Loucy (cell line): Measurements from ENCODE around the gene PCSK5.

Experiments used
- CTCF ChIP-seq: fragments of 200-600 bp; sonication (generic); conservative IDR thresholded peaks from 2 replicates; pipeline ENCODE4 v1.5.1; 2014; ENCODE audit warnings: mild to moderate bottlenecking, antibody characterized with exemption, low read length
- EZH2phosphoT487 ChIP-seq: fragments of 200-600 bp; IDR thresholded peaks from 2 replicates; pipeline ENCODE4 v1.6.1; 2018; ENCODE audit warnings: antibody characterized with exemption, mild to moderate bottlenecking, moderate library complexity, borderline replicate concordance

GRCh38 chr9:76371901-76372300, 481.4 kb downstream of the PCSK5 start:
- TF ChIP-seq CTCF = no peak
- TF ChIP-seq EZH2phosphoT487 = no peak
